SK-N-SH treated with all-trans-retinoic acid at 6 μM for 48 hours (cell line): Measurements from ENCODE around the gene TMIE.

ENCODE experiments used
- ATAC-seq: fragments of 200-7000 bp; cut with Tn5 transposase; 3 replicates; pipeline ENCODE4 v1.9.1; 2020; ENCODE audit warnings: mild to moderate bottlenecking, moderate library complexity
- ARNTL ChIP-seq: fragments of 450-650 bp; formaldehyde crosslinking; IDR thresholded peaks from 2 replicates; pipeline ENCODE4 v1.5.0; 2020; ENCODE audit warnings: low read depth, mild to moderate bottlenecking, moderate library complexity, borderline replicate concordance
- BACH2 ChIP-seq: fragments of 250-450 bp; sonication (Bioruptor Pico); IDR thresholded peaks from 2 replicates; pipeline ENCODE4 v1.9.0; 2021; ENCODE audit warnings: mild to moderate bottlenecking, borderline replicate concordance
- ESRRG ChIP-seq: fragments of 250-450 bp; sonication (Bioruptor Pico); IDR thresholded peaks from 2 replicates; pipeline ENCODE4 v1.6.1; 2021; ENCODE audit warnings: mild to moderate bottlenecking
- GLIS3 ChIP-seq: fragments of 250-450 bp; sonication (Bioruptor Pico); IDR thresholded peaks from 2 replicates; pipeline ENCODE4 v1.5.0; 2020; ENCODE audit warnings: mild to moderate bottlenecking, moderate library complexity
- ISL1 ChIP-seq: fragments of 250-450 bp; sonication (Bioruptor Pico); IDR thresholded peaks from 2 replicates; pipeline ENCODE4 v2.1.2; 2022; ENCODE audit warnings: mild to moderate bottlenecking, moderate library complexity
- OSR1 ChIP-seq: fragments of 250-450 bp; sonication (Bioruptor Pico); IDR thresholded peaks from 2 replicates; pipeline ENCODE4 v1.8.0; 2022; ENCODE audit warnings: moderate library complexity, mild to moderate bottlenecking, inconsistent platforms
- PATZ1 ChIP-seq: fragments of 250-450 bp; sonication (Bioruptor Pico); IDR thresholded peaks from 2 replicates; pipeline ENCODE4 v1.8.0; 2020; ENCODE audit warnings: mild to moderate bottlenecking, moderate library complexity, borderline replicate concordance
- PPARA ChIP-seq: fragments of 250-450 bp; sonication (Bioruptor Pico); IDR thresholded peaks from 2 replicates; pipeline ENCODE4 v1.5.0; 2020; ENCODE audit warnings: mild to moderate bottlenecking, borderline replicate concordance
- SNAI2 ChIP-seq: fragments of 250-450 bp; sonication (Bioruptor Pico); IDR thresholded peaks from 2 replicates; pipeline ENCODE4 v1.5.0; 2020; ENCODE audit warnings: mild to moderate bottlenecking, moderate library complexity
- TCF4 ChIP-seq: fragments of 250-450 bp; sonication (Bioruptor Pico); IDR thresholded peaks from 2 replicates; pipeline ENCODE4 v1.8.0; 2021; ENCODE audit warnings: mild to moderate bottlenecking, moderate library complexity, borderline replicate concordance
- TOX ChIP-seq: fragments of 250-450 bp; sonication (Bioruptor Pico); IDR thresholded peaks from 2 replicates; pipeline ENCODE4 v1.8.0; 2021; ENCODE audit warnings: mild to moderate bottlenecking, moderate library complexity, borderline replicate concordance
- ZC3H10 ChIP-seq: fragments of 250-450 bp; sonication (Bioruptor Pico); IDR thresholded peaks from 2 replicates; pipeline ENCODE4 v1.5.1; 2021; ENCODE audit warnings: mild to moderate bottlenecking, moderate library complexity
- ZFP3 ChIP-seq: fragments of 250-450 bp; sonication (Bioruptor Pico); IDR thresholded peaks from 2 replicates; pipeline ENCODE4 v1.5.0; 2020; ENCODE audit warnings: mild to moderate bottlenecking, moderate library complexity
- ZNF565 ChIP-seq: fragments of 450-650 bp; formaldehyde crosslinking; conservative IDR thresholded peaks from 2 replicates; pipeline ENCODE4 v1.5.0; 2020; ENCODE audit warnings: low read depth, mild to moderate bottlenecking, moderate library complexity
- ZNF70 ChIP-seq: fragments of 450-650 bp; formaldehyde crosslinking; IDR thresholded peaks from 2 replicates; pipeline ENCODE4 v1.5.0; 2020; ENCODE audit warnings: mild to moderate bottlenecking, moderate library complexity
- TF ChIP-seq, protein P1 (sequence below): fragments of 250-450 bp; sonication (Bioruptor Pico); IDR thresholded peaks from 2 replicates; pipeline ENCODE4 v1.8.0; 2021; ENCODE audit warnings: low read depth, mild to moderate bottlenecking, moderate library complexity, borderline replicate concordance
- TF ChIP-seq, protein P2 (sequence below): fragments of 250-450 bp; sonication (Bioruptor Pico); IDR thresholded peaks from 2 replicates; pipeline ENCODE4 v1.5.1; 2020; ENCODE audit warnings: low read depth, mild to moderate bottlenecking, moderate library complexity
- TF ChIP-seq, protein P3 (sequence below): fragments of 250-450 bp; sonication (Bioruptor Pico); IDR thresholded peaks from 2 replicates; pipeline ENCODE4 v1.5.0; 2020; ENCODE audit warnings: mild to moderate bottlenecking, moderate library complexity

TMIE gene

DNA sequence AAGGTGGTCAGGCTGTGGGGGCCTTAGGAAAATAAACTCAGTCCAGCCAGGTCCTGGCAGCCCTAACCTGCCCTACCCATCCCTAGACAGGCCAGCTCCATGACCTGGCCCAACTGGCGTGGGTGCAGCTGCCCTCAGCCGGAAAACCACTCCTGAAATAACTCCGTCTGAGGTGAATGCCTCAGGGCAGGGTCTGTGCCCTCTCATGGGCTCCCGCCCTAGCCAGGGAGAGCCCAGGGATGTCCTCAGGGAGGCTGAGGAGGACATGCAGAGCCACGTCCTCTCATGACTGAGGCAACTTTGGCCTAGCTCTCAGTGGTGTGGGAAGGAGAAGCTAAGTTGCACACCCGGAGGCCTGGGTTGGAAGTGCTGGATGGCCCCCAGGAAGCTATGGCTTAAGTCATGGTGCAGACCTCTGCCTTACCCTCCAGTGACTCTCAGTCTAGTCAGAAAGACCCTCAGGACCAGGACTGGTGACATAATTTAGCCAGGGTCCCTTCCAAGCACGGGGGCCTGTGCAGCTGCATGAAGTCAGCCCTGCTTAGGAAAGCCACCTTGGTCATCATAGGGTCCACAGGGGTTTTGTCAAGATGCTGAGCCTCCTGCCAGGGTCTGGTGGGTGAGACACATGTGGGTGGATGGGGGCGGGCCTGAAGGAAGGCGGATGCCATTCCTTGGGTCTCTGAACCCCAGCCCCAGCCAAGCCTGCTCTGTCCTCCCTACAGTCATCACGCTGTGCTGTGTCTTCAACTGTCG lies 7.4 kb downstream of the TMIE start:
- TF ChIP-seq TCF4 (CRISPR knock-in tag) (no peak), TOX (CRISPR knock-in tag) (no peak), SNAI2 (CRISPR knock-in tag) (no peak)
- TF ChIP-seq, protein P1, sequence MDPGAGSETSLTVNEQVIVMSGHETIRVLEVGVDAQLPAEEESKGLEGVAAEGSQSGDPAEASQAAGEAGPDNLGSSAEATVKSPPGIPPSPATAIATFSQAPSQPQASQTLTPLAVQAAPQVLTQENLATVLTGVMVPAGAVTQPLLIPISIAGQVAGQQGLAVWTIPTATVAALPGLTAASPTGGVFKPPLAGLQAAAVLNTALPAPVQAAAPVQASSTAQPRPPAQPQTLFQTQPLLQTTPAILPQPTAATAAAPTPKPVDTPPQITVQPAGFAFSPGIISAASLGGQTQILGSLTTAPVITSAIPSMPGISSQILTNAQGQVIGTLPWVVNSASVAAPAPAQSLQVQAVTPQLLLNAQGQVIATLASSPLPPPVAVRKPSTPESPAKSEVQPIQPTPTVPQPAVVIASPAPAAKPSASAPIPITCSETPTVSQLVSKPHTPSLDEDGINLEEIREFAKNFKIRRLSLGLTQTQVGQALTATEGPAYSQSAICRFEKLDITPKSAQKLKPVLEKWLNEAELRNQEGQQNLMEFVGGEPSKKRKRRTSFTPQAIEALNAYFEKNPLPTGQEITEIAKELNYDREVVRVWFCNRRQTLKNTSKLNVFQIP (CRISPR knock-in tag) = no peak
- TF ChIP-seq, all 23 proteins: peak for 0
- no peak for ATAC-seq

DNA sequence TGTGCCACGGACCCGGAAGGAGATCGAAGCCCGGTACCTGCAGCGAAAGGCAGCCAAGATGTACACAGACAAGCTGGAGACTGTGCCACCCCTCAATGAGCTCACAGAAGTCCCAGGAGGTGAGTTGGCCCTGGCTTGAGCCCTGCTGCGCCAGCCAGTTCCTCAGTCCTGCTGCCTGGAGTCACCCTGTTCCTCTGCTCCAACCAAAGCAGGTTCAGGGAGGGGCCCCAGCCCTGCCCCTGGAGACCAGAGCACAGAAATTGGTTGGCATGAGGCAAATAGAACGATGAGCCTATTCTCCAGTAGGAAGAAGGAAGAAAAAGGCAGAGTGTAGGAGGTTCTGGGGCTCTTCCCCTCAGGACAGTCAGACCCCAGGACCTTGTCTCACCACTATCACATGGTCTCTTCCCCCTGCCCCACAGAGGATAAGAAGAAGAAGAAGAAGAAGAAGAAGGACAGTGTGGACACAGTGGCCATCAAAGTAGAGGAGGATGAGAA lies 8.0 kb downstream of the TMIE start:
- ATAC-seq = no peak
- TF ChIP-seq ZFP3 (CRISPR knock-in tag) (no peak), PPARA (CRISPR knock-in tag) (no peak), SNAI2 (CRISPR knock-in tag) (no peak), ESRRG (no peak)
- TF ChIP-seq, protein P2, sequence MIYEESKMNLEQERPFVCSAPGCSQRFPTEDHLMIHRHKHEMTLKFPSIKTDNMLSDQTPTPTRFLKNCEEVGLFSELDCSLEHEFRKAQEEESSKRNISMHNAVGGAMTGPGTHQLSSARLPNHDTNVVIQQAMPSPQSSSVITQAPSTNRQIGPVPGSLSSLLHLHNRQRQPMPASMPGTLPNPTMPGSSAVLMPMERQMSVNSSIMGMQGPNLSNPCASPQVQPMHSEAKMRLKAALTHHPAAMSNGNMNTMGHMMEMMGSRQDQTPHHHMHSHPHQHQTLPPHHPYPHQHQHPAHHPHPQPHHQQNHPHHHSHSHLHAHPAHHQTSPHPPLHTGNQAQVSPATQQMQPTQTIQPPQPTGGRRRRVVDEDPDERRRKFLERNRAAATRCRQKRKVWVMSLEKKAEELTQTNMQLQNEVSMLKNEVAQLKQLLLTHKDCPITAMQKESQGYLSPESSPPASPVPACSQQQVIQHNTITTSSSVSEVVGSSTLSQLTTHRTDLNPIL = no peak
- TF ChIP-seq, all 23 proteins: peak for 0

- TF ChIP-seq OSR1 (CRISPR knock-in tag) (no peak), ZC3H10 (no peak), ZNF565 (CRISPR knock-in tag) (no peak), SNAI2 (CRISPR knock-in tag) (no peak), ZNF70 (no peak), BACH2 (no peak), GLIS3 (CRISPR knock-in tag) (no peak), PPARA (CRISPR knock-in tag) (no peak), ARNTL (no peak)
- TF ChIP-seq, protein P2 = no peak
- TF ChIP-seq, protein P1 (CRISPR knock-in tag) = no peak
- ATAC-seq = no peak
Measured at GRCh38 chr3:46709721-46710120, 8.5 kb downstream of the TMIE start.

GRCh38 chr3:46710229-46710628 lies 9.0 kb downstream of the TMIE start:
- ATAC-seq = no peak
- no peak for TF ChIP-seq ZC3H10
- TF ChIP-seq SNAI2 (CRISPR knock-in tag) = no peak
- TF ChIP-seq BACH2 = no peak
- no peak for TF ChIP-seq PATZ1 (CRISPR knock-in tag)
- TF ChIP-seq, protein P3, sequence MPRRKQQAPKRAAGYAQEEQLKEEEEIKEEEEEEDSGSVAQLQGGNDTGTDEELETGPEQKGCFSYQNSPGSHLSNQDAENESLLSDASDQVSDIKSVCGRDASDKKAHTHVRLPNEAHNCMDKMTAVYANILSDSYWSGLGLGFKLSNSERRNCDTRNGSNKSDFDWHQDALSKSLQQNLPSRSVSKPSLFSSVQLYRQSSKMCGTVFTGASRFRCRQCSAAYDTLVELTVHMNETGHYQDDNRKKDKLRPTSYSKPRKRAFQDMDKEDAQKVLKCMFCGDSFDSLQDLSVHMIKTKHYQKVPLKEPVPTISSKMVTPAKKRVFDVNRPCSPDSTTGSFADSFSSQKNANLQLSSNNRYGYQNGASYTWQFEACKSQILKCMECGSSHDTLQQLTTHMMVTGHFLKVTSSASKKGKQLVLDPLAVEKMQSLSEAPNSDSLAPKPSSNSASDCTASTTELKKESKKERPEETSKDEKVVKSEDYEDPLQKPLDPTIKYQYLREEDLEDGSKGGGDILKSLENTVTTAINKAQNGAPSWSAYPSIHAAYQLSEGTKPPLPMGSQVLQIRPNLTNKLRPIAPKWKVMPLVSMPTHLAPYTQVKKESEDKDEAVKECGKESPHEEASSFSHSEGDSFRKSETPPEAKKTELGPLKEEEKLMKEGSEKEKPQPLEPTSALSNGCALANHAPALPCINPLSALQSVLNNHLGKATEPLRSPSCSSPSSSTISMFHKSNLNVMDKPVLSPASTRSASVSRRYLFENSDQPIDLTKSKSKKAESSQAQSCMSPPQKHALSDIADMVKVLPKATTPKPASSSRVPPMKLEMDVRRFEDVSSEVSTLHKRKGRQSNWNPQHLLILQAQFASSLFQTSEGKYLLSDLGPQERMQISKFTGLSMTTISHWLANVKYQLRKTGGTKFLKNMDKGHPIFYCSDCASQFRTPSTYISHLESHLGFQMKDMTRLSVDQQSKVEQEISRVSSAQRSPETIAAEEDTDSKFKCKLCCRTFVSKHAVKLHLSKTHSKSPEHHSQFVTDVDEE (CRISPR knock-in tag) = no peak
- no peak for TF ChIP-seq ISL1 (CRISPR knock-in tag)
- no peak for TF ChIP-seq GLIS3 (CRISPR knock-in tag)
- no peak for TF ChIP-seq OSR1 (CRISPR knock-in tag)
